CD14-positive monocyte (primary cell): Measurements from ENCODE around the gene PSKH1. TPM values are rescaled to one million over a fixed set of nuclear protein-coding genes. Genes with fewer than 3 reads are reported as not detected.
A peak's percentile ranks its signal among the peaks of the same experiment; 100 is the strongest.

Source experiments
- DNase-seq, 3 donors: peaks; one replicate each; pipeline ENCODE4 v3.0.0-alpha.2; 2011 to 2022
- H2AFZ ChIP-seq: 2 replicates; pipeline ENCODE4 v1.6.0; 2012; ENCODE audit warnings: mild to moderate bottlenecking, low read depth, low read length, inconsistent platforms; ENCODE audit not compliant: insufficient read depth, poor library complexity, severe bottlenecking
- H3K27ac ChIP-seq, 2 donors: 1 replicate in 1 of 2; 2 replicates in 1 of 2; pipeline ENCODE4 v1.5.1; 2012 to 2013; ENCODE audit warnings: low read length in 2 of 2, control low read depth in 1 of 2, inconsistent platforms in 1 of 2, low read depth in 1 of 2, mild to moderate bottlenecking in 1 of 2
- H3K27me3 ChIP-seq, 2 donors: one replicate each; pipeline versions ENCODE4 v1.6.0 to v1.6.1; 2011 to 2013; ENCODE audit warnings: low read length in 2 of 2; ENCODE audit not compliant: control insufficient read depth in 2 of 2, insufficient read depth in 2 of 2
- H3K36me3 ChIP-seq, 2 donors: replicated peaks in 1 of 2; 1 replicate in 1 of 2; 2 replicates in 1 of 2; pipeline versions ENCODE4 v1.5.1 to v1.6.1; 2012 to 2013; ENCODE audit warnings: low read length in 2 of 2, control low read depth in 1 of 2, inconsistent platforms in 1 of 2, mild to moderate bottlenecking in 1 of 2; ENCODE audit not compliant: insufficient read depth in 2 of 2, control insufficient read depth in 1 of 2
- H3K4me1 ChIP-seq, 2 donors: 1 replicate in 1 of 2; 2 replicates in 1 of 2; pipeline versions ENCODE4 v1.5.1 to v1.6.1; 2012 to 2013; ENCODE audit warnings: low read length in 2 of 2, control low read depth in 1 of 2, inconsistent platforms in 1 of 2, mild to moderate bottlenecking in 1 of 2, moderate library complexity in 1 of 2; ENCODE audit not compliant: insufficient read depth in 2 of 2, control insufficient read depth in 1 of 2
- H3K4me2 ChIP-seq: replicated peaks from 2 replicates; pipeline ENCODE3; 2012; ENCODE audit warnings: low read length, moderate library complexity, mild to moderate bottlenecking; ENCODE audit not compliant: poor library complexity, severe bottlenecking; ENCODE audit errors: extremely low read depth
- H3K4me3 ChIP-seq, 3 experiments: fragments of 200-600 bp in 1 of 3; sonication (generic) in 1 of 3; replicated peaks in 1 of 3; 1 replicate in 2 of 3; 2 replicates in 1 of 3; pipeline ENCODE4 v1.5.1; 2011 to 2013; ENCODE audit warnings: low read length in 3 of 3, mild to moderate bottlenecking in 3 of 3, control low read depth in 2 of 3, low read depth in 2 of 3, inconsistent platforms in 1 of 3, moderate library complexity in 1 of 3
- H3K79me2 ChIP-seq: 2 replicates; pipeline ENCODE4 v1.6.0; 2012; ENCODE audit warnings: mild to moderate bottlenecking, control low read depth, inconsistent platforms, low read length, moderate library complexity; ENCODE audit not compliant: insufficient read depth
- H3K9ac ChIP-seq: 2 replicates; pipeline ENCODE4 v1.6.0; 2017; ENCODE audit warnings: low read length, mild to moderate bottlenecking; ENCODE audit not compliant: insufficient read depth, poor library complexity, severe bottlenecking
- H3K9me3 ChIP-seq, 2 donors: replicated peaks in 1 of 2; 1 replicate in 1 of 2; 2 replicates in 1 of 2; pipeline versions ENCODE4 v1.5.1 to v1.6.1; 2012 to 2013; ENCODE audit warnings: low read length in 2 of 2, control low read depth in 1 of 2; ENCODE audit not compliant: control insufficient read depth in 1 of 2, insufficient read depth in 1 of 2
- H4K20me1 ChIP-seq: 2 replicates; pipeline ENCODE4 v1.6.0; 2012; ENCODE audit warnings: mild to moderate bottlenecking, low read length, control low read depth, moderate library complexity; ENCODE audit not compliant: insufficient read depth
- H3K27ac Mint-ChIP-seq, 7 donors: one replicate each; pipeline ENCODE4 v1.8.0; 2020; ENCODE audit warnings: mild to moderate bottlenecking in 7 of 7, mixed read lengths in 7 of 7, moderate library complexity in 6 of 7, inconsistent platforms in 2 of 7
- H3K27me3 Mint-ChIP-seq, 3 donors: one replicate each; pipeline ENCODE4 v1.8.0; 2021 to 2022; ENCODE audit warnings: low read depth in 3 of 3, mild to moderate bottlenecking in 3 of 3, mixed read lengths in 3 of 3, moderate library complexity in 3 of 3, inconsistent platforms in 1 of 3
- H3K36me3 Mint-ChIP-seq, 2 donors: one replicate each; pipeline ENCODE4 v1.8.0; 2020; ENCODE audit warnings: mixed read lengths in 2 of 2, inconsistent platforms in 1 of 2, mild to moderate bottlenecking in 1 of 2
- H3K4me1 Mint-ChIP-seq: one replicate; pipeline ENCODE4 v1.8.0; 2020; ENCODE audit warnings: mild to moderate bottlenecking, mixed read lengths
- H3K4me3 Mint-ChIP-seq, 2 donors: one replicate each; pipeline ENCODE4 v1.8.0; 2020; ENCODE audit warnings: mild to moderate bottlenecking in 2 of 2, mixed read lengths in 2 of 2, moderate library complexity in 1 of 2
- H3K9me3 Mint-ChIP-seq, 7 donors: one replicate each; pipeline ENCODE4 v1.8.0; 2020 to 2022; ENCODE audit warnings: mixed read lengths in 7 of 7, mild to moderate bottlenecking in 6 of 7, moderate library complexity in 6 of 7, inconsistent platforms in 2 of 7
- WGBS: methylation state at CpG from one replicate; pipeline ENCODE4 v1.1.5; 2013; ENCODE audit warnings: missing lambda C conversion rate; ENCODE audit not compliant: insufficient coverage; 5-methylcytosine and 5-hydroxymethylcytosine counted together
- intact Hi-C, 2 donors: fragments of 100-400 bp; cut with micrococcal nuclease; formaldehyde crosslinking; loops; one replicate each; pipeline versions ENCODE4 v1.15.0 to v1.15.1; 2023
- polyA plus RNA-seq, 3 donors: library from polyadenylated mRNA; depleted of rRNA in 1 of 3; unstranded in 2 of 3; stranded (reverse) in 1 of 3; fragments of 300-500 nt in 2 of 3; fragments of >200 nt in 1 of 3; fragmentation: Illumina TruSeq in 2 of 3; gene quantifications; 1 replicate in 2 of 3; 2 replicates in 1 of 3; pipeline ENCODE4 v1.2.3, GENCODE V29; 2012 to 2021
- TF ChIP-seq, protein P1 (sequence below): fragments of 200-600 bp; IDR thresholded peaks from one replicate; pipeline ENCODE4 v1.8.0; 2022; ENCODE audit warnings: antibody characterized with exemption, mild to moderate bottlenecking

The PSKH1 gene
- polyA plus RNA-seq, 3 donors: 11.0 to 19.7 (median 16.8) TPM

DNA sequence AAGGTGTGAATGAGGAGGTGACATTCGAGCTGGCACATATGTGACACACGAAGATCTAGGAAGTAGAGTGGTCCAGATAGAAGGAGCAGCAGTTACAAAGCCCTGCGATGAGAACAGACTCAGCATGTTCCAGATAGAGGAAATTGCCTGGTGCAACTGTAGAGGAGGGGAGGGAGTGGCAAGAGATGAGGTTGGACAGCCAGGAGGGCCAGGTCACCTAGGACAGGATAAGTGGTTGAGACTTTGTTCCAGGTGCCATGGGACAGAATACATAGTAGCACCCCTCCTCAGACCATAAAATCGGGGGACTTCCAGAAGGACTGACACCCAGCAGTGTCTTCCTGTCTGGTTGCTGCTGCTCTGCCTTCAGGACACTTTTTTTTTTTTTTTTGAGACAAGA is 34.6 kb upstream of the PSKH1 start:
- Histone ChIP-seq H3K4me3 (no peak overlapping the region), H3K79me2 (peaks cover 96% of the 10 kb centered on the region), H3K9ac (no peak overlapping the region), H3K27me3 (no peaks in the 10 kb centered on the region), H3K9me3 (no peaks in the 10 kb centered on the region), H3K27ac (peak overlapping the region in 1 of 2 donors; percentile 66), H3K36me3 (peaks cover 14 to 31% of the 10 kb centered on the region in 2 donors), H4K20me1 (peaks cover 57% of the 10 kb centered on the region), H3K4me2 (no peak overlapping the region), H2AFZ (no peak overlapping the region), H3K4me1 (peaks cover 4 to 12% of the 10 kb centered on the region in 2 donors)
- H3K27ac Mint-ChIP-seq: peak overlapping the region; percentile 68 to 92 (median 87)
- H3K27me3 Mint-ChIP-seq: no peaks in the 10 kb centered on the region
- H3K9me3 Mint-ChIP-seq: peaks cover 0 to 2% (median 0%) of the 10 kb centered on the region in 7 donors
- no peak for DNase-seq
- H3K4me3 Mint-ChIP-seq: no peak overlapping the region
- peaks cover 19 to 25% of the 10 kb centered on the region in 2 donors for H3K36me3 Mint-ChIP-seq
- intact Hi-C loops: no loop called here
- 69% methylated on average over 4 of the region's 4 CpGs for WGBS
- H3K4me1 Mint-ChIP-seq: peaks cover 26% of the 10 kb centered on the region
- TF ChIP-seq, protein P1, sequence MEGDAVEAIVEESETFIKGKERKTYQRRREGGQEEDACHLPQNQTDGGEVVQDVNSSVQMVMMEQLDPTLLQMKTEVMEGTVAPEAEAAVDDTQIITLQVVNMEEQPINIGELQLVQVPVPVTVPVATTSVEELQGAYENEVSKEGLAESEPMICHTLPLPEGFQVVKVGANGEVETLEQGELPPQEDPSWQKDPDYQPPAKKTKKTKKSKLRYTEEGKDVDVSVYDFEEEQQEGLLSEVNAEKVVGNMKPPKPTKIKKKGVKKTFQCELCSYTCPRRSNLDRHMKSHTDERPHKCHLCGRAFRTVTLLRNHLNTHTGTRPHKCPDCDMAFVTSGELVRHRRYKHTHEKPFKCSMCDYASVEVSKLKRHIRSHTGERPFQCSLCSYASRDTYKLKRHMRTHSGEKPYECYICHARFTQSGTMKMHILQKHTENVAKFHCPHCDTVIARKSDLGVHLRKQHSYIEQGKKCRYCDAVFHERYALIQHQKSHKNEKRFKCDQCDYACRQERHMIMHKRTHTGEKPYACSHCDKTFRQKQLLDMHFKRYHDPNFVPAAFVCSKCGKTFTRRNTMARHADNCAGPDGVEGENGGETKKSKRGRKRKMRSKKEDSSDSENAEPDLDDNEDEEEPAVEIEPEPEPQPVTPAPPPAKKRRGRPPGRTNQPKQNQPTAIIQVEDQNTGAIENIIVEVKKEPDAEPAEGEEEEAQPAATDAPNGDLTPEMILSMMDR: no peak

DNA sequence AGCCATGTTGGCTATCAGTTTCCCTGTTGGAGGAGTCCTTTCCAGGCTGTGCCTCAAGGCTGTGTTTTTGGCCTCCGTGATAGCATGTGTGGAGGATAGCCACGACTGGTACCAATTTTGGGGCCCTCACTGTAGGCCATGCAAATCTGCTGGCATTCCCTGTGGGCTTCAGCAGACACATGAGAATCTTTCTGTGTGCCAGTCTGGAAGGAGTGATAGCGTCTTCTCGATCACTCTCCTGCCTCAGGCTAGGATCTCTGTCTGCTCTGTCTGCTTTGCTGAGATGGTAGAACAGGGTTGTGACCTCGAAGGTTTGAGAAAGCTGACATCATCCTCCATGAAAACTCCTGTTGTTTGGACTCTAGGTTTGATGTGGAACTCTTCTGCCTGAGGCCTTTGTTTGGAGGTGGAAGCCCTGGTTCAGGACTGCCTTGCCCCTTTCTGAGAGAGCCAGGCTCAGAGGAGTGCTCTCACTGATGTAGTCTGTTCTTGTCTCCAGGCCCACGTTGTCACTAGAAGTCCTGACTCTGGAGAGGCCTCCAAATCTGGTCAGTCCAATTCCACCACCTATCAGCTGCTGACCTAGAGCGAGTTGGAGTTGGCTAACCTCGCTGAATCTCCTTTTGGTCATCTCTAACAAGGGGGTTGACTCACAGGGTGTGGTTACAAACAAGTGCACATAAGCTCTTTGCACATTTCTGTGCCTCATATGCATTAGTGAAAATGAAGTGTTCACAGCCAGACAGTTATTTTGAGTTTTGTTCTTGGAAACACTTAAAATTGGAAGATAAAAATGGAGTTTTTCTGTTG is 32.3 kb upstream of the PSKH1 start:
- Histone ChIP-seq H3K9me3 (no peaks in the 10 kb centered on the region), H2AFZ (no peak overlapping the region), H3K79me2 (peaks cover 83% of the 10 kb centered on the region), H3K4me1 (peaks cover 4 to 12% of the 10 kb centered on the region in 2 donors), H3K27me3 (no peaks in the 10 kb centered on the region), H4K20me1 (peaks cover 42% of the 10 kb centered on the region), H3K4me3 (no peak overlapping the region), H3K27ac (peak overlapping the region in 1 of 2 donors; percentile 59), H3K36me3 (peaks cover 15 to 44% of the 10 kb centered on the region in 2 donors), H3K4me2 (no peak overlapping the region), H3K9ac (no peak overlapping the region)
- 97% methylated on average over 4 of the region's 8 CpGs for WGBS
- H3K9me3 Mint-ChIP-seq: peaks cover 0 to 2% (median 0%) of the 10 kb centered on the region in 7 donors
- TF ChIP-seq, protein P1: no peak
- peaks cover 23% of the 10 kb centered on the region for H3K4me1 Mint-ChIP-seq
- H3K27me3 Mint-ChIP-seq: no peaks in the 10 kb centered on the region
- peaks cover 26 to 31% of the 10 kb centered on the region in 2 donors for H3K36me3 Mint-ChIP-seq
- intact Hi-C loops: no loop called here
- no peak for DNase-seq
- no peak overlapping the region for H3K4me3 Mint-ChIP-seq
- H3K27ac Mint-ChIP-seq: peak overlapping the region in 6 of 7 donors; percentile 65 to 92 (median 79)
